Retinal pigment epithelial cell (primary cell): ENCODE measurements around the gene ENPP7.
A peak's percentile ranks its signal among the peaks of the same experiment; 100 is the strongest.

Experiments used
- DNase-seq: peaks from one replicate; pipeline ENCODE4 v3.0.0-alpha.2; 2010; ENCODE audit warnings: low read depth
- H3K4me3 ChIP-seq: 2 replicates; pipeline ENCODE4 v1.5.1; 2011; ENCODE audit warnings: mild to moderate bottlenecking, low read length, control low read depth, moderate library complexity
- CTCF ChIP-seq: conservative IDR thresholded peaks from 2 replicates; pipeline ENCODE4 v1.5.1; 2011; ENCODE audit warnings: low read depth, low read length, control low read depth, inconsistent platforms

The ENPP7 gene

GRCh38 chr17:79722787-79723186 lies 8.0 kb upstream of the ENPP7 start:
- TF ChIP-seq CTCF, result no peak
- DNase-seq, result no peak
- H3K4me3 ChIP-seq, result no peak overlapping the region

GRCh38 chr17:79728169-79728907 lies 2.4 kb upstream of the ENPP7 start:
- peak; percentile 51 for DNase-seq
- no peak for TF ChIP-seq CTCF
- H3K4me3 ChIP-seq, result peak overlapping the region; percentile 29

GRCh38 chr17:79728908-79729471 lies 1.8 kb upstream of the ENPP7 start:
- H3K4me3 ChIP-seq, result no peak overlapping the region
- DNase-seq, result no peak
- no peak for TF ChIP-seq CTCF

- no peak overlapping the region for H3K4me3 ChIP-seq
- TF ChIP-seq CTCF, result no peak
- no peak for DNase-seq
These were observed 982 bp upstream of the ENPP7 start for GRCh38 chr17:79729761-79730160.

- no peak for DNase-seq
- TF ChIP-seq CTCF, result no peak
These were observed 340 bp upstream of the ENPP7 start for GRCh38 chr17:79730437-79730768.

GRCh38 chr17:79732254-79732653 lies 1.5 kb downstream of the ENPP7 start:
- H3K4me3 ChIP-seq, result no peak overlapping the region
- no peak for DNase-seq
- no peak for TF ChIP-seq CTCF

More at GRCh38 chr17:79730437-79730768, 340 bp upstream of the ENPP7 start:
- H3K4me3 ChIP-seq, result no peak overlapping the region
